Activated CD4-positive, alpha-beta memory T cell treated with anti-CD3 and anti-CD28 coated beads, Interleukin-2, amount 10 ng/mL, durations not matched to agents 7 days and 5 days (primary cell): ENCODE results near the gene NCOA5. TPM values are rescaled to one million over a fixed set of nuclear protein-coding genes. Genes with fewer than 3 reads are reported as not detected.
A peak's percentile ranks its signal among the peaks of the same experiment; 100 is the strongest.
"Not testable (repeated sequence)": the region's sequence is repeated elsewhere in the genome, so short reads cannot be mapped to it uniquely, and the experiment has no call there.

Experiments used
- CTCF ChIA-PET: fragments of 350-600 bp; sonication (Branson Sonifier 250); formaldehyde crosslinking; loops from one replicate; lab custom pipeline; 2021; ENCODE audit warnings: antibody characterized with exemption, inconsistent platforms; lab: Charles Lee
- POLR2A ChIA-PET: fragments of 350-600 bp; sonication (Branson Sonifier 250); formaldehyde crosslinking; loops from one replicate; lab custom pipeline; 2021; ENCODE audit warnings: antibody characterized with exemption; lab: Charles Lee
- DNase-seq: peaks from one replicate; pipeline ENCODE4 v3.0.0-alpha.2; 2020
- H3K27ac Mint-ChIP-seq: one replicate; pipeline ENCODE4 v1.8.0; 2021; ENCODE audit warnings: mild to moderate bottlenecking, mixed read lengths
- H3K27me3 Mint-ChIP-seq: one replicate; pipeline ENCODE4 v1.8.0; 2021; ENCODE audit warnings: mixed read lengths
- H3K36me3 Mint-ChIP-seq: one replicate; pipeline ENCODE4 v1.8.0; 2021; ENCODE audit warnings: low read depth, mixed read lengths
- H3K4me1 Mint-ChIP-seq: one replicate; pipeline ENCODE4 v1.8.0; 2021; ENCODE audit warnings: mixed read lengths
- H3K4me3 Mint-ChIP-seq: one replicate; pipeline ENCODE4 v1.8.0; 2021; ENCODE audit warnings: mild to moderate bottlenecking, mixed read lengths
- H3K9me3 Mint-ChIP-seq: one replicate; pipeline ENCODE4 v1.8.0; 2021; ENCODE audit warnings: mixed read lengths
- total RNA-seq, 2 experiments: library from RNA; stranded (reverse); gene quantifications; one replicate each; pipeline ENCODE4 v1.2.3, GENCODE V29; 2021

The NCOA5 gene
- total RNA-seq, 2 experiments from 2014 or later = 24.6 to 26.3 TPM

DNA sequence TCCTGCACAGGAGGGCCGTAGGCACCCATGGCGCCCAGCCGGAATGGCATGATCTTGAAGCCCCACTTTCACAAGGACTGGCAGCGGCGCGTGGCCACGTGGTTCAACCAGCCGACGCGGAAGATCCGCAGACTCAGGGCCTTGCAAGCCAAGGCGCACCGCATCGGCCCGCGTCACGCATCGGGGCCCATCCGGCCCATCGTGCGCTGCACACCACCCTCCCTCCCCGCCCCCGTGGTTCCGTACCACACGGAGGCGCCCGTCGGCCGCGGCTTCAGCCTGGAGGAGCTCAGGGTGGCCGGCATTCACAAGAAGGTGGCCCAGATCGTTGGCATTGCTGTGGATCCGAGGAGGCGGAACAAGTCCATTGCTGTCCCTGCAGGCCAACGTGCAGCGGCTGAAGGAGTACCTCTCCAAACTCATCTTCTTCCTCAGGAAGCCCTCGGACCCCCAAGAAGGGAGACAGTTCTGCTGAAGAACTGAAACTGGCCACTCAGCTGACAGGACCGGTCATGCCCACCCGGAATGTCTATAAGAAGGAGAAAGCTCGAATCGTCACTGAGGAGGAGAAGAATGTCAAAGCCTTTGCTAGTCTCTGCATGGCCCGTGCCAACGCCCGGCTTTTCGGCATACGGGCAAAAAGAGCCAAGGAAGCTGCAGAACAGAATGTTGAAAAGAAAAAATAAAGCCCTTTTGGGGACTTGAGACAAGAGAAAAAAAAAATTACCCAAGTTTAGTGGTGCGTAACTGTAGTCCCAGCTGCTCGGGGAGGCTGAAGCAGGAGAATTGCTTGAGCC, 9.9 kb upstream of the NCOA5 start:
- Mint-ChIP-seq H3K4me1 (no peaks in the 10 kb centered on the region), H3K27ac (no peak overlapping the region), H3K27me3 (peaks cover 47% of the 10 kb centered on the region), H3K9me3 (no peaks in the 10 kb centered on the region), H3K4me3 (no peak overlapping the region), H3K36me3 (no peaks in the 10 kb centered on the region)
- POLR2A ChIA-PET = no interaction called here
- CTCF ChIA-PET = interaction anchor here (0.6 to 1.4 kb wide), 2 partner anchors 77 kb away, joined by 3 read pairs; no protein-coding TSS in a partner anchor
- no peak for DNase-seq

DNA sequence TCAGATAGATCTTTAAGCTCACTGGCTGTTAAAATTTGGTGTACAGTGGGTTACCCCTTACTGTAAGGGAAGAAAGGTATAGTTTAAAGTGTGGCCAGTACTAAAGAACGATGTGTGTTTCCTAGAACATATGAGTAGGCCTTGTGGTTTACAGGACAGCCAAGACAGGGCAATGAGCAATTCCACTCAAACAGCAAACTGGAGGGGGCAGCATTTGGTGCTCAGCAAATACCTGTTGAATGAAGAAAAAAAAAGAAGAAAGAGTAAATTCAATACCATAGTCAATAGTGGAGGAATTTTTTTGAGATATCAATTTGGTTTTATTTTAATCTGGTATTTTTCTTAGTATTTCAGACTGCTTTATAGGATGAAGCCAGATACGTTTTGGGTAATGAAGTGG, 3.8 kb upstream of the NCOA5 start:
- no peaks in the 10 kb centered on the region for H3K9me3 Mint-ChIP-seq
- H3K27ac Mint-ChIP-seq = no peak overlapping the region
- peaks cover 13% of the 10 kb centered on the region for H3K4me1 Mint-ChIP-seq
- H3K27me3 Mint-ChIP-seq = peaks cover 10% of the 10 kb centered on the region
- H3K36me3 Mint-ChIP-seq = no peaks in the 10 kb centered on the region
- CTCF ChIA-PET = no interaction called here
- H3K4me3 Mint-ChIP-seq = no peak overlapping the region
- POLR2A ChIA-PET = no interaction called here
- no peak for DNase-seq

DNA sequence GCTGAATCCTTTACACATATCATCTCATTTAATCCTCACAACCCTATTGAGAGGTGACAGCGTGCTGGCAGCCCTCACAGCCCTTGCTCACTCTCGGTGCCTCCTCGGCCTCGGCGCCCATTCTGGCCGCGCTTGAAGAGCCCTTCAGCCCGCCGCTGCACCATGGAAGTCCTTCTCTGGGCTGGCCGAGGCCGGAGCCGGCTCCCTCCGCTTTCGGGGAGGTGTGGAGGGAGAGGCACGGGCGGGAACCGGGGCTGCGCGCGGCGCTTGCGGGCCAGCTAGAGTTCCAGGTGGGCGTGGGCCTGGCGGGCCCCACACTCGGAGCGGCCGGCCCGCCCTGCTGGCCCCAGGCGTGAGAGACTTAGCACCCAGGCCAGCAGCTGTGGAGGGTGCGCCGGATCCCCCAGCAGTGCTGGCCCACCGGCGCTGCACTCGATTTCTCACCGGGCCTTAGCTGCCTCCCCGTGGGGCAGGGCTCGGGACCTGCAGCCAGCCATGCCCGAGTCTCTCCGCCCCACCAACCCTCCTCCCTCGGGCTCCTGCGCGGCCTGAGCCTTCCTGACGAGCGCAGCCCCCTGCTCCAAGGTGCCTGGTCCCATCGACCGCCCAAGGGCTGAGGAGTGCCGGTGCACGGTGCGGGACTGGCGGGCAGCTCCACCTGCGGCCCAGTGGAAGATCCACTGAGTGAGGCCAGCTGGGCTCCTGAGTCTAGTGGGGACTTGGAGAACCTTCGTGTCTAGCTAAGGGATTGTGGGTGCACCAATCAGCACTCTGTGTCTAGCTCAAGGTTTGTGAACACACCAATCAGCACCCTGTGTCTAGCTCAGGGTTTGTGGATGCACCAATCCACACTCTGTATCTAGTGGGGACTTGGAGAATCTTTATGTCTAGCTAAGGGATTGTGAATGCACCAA, 2.1 kb upstream of the NCOA5 start:
- H3K27me3 Mint-ChIP-seq, H3K36me3 Mint-ChIP-seq, CTCF ChIA-PET, H3K27ac Mint-ChIP-seq, H3K4me3 Mint-ChIP-seq, DNase-seq, H3K9me3 Mint-ChIP-seq: not testable (repeated sequence)
- POLR2A ChIA-PET = interaction anchor here (1.1 kb wide), 1 partner anchor 157 kb away, joined by 3 read pairs; no protein-coding TSS in a partner anchor
- H3K4me1 Mint-ChIP-seq = peaks cover 29% of the 10 kb centered on the region

DNA sequence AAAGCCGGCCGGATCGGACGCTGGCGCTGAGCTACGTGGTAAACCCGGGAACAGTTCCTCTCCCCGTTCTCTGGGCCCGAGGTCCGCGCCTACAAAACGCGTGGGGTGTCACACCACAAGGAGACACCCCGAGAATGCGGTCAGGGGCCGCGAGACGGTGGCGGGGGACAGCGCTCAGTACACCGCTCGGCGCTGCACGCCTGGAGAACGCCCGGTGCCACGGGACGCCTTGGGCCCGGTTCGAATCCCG, 670 bp downstream of the NCOA5 start:
- ChIA-PET CTCF (interaction anchor here (0.6 to 4.1 kb wide), 10 partner anchors 9 to 300 kb away, joined by 3 to 20 read pairs (median 5); partner anchors contain the start of gene ZNF335), POLR2A (interaction anchor here (0.6 to 2.4 kb wide), 7 partner anchors 11 to 206 kb away, joined by 3 to 8 read pairs (median 4); partner anchors contain the start of gene PCIF1)
- peaks cover 35% of the 10 kb centered on the region for H3K4me1 Mint-ChIP-seq
- peak overlapping the region; percentile 84 for H3K4me3 Mint-ChIP-seq
- H3K27ac Mint-ChIP-seq = peak overlapping the region; percentile 82
- no peaks in the 10 kb centered on the region for H3K9me3 Mint-ChIP-seq
- H3K27me3 Mint-ChIP-seq = no peaks in the 10 kb centered on the region
- DNase-seq = peak; percentile 68
- H3K36me3 Mint-ChIP-seq = peaks cover 6% of the 10 kb centered on the region

DNA sequence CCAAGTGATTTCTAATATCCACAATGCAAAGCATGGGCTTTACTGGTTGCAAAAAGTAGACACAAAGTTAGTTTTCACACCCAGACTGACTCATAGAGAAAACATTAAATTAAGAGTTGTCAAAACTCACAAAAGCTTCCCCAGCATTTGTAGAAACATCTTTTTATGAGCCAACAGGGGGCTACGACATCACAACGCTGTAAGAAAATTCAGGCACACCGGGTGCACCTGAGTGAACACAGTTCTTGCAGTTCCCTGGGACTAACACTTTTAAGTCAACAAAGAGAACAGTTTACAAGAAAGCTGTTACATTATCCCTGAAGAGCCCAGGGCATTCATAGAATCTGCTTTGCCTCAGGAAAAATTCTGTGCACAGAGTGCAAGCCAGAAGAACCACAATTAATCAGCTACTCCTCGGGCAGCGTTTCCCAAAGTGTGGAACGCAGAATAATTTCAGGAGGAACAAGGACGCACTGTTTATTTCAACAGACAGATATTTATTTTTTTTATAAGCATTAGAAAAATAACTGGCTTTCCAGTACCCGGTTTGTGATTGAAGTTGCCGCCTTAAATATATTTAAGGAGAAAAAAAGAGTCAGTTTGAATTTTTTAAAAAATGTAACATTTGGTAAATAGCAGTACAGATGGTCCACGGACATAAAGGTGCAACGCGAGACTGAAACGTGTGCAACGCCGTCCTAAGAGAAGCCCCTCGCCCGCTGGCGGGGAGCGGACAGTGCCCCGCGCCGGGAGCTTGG, 1.2 kb downstream of the NCOA5 start:
- CTCF ChIA-PET = interaction anchor here (0.6 to 4.1 kb wide), 12 partner anchors 9 to 299 kb away, joined by 3 to 20 read pairs (median 5); partner anchors contain the start of gene ZNF335
- H3K9me3 Mint-ChIP-seq = no peaks in the 10 kb centered on the region
- POLR2A ChIA-PET = interaction anchor here (0.6 to 2.4 kb wide), 9 partner anchors 10 to 276 kb away, joined by 3 to 8 read pairs (median 3); partner anchors contain the start of genes PCIF1, UBE2C and ZSWIM1
- peak overlapping the region; percentile 82 for H3K27ac Mint-ChIP-seq
- H3K4me3 Mint-ChIP-seq = peak overlapping the region; percentile 84
- DNase-seq = no peak
- peaks cover 35% of the 10 kb centered on the region for H3K4me1 Mint-ChIP-seq
- H3K27me3 Mint-ChIP-seq = no peaks in the 10 kb centered on the region
- peaks cover 6% of the 10 kb centered on the region for H3K36me3 Mint-ChIP-seq

- DNase-seq = no peak
- Mint-ChIP-seq H3K4me1 (peaks cover 35% of the 10 kb centered on the region), H3K9me3 (no peaks in the 10 kb centered on the region), H3K36me3 (peaks cover 6% of the 10 kb centered on the region), H3K27me3 (no peaks in the 10 kb centered on the region), H3K4me3 (no peak overlapping the region), H3K27ac (no peak overlapping the region)
- ChIA-PET CTCF (interaction anchor here (1.1 to 4.1 kb wide), 5 partner anchors 26 to 99 kb away, joined by 4 to 20 read pairs (median 9); no protein-coding TSS in a partner anchor), POLR2A (interaction anchor here (1.0 to 2.4 kb wide), 2 partner anchors 26 to 88 kb away, joined by 3 to 8 read pairs; no protein-coding TSS in a partner anchor)
These were observed 2.6 kb downstream of the NCOA5 start for GRCh38 chr20:46087161-46087560.

DNA sequence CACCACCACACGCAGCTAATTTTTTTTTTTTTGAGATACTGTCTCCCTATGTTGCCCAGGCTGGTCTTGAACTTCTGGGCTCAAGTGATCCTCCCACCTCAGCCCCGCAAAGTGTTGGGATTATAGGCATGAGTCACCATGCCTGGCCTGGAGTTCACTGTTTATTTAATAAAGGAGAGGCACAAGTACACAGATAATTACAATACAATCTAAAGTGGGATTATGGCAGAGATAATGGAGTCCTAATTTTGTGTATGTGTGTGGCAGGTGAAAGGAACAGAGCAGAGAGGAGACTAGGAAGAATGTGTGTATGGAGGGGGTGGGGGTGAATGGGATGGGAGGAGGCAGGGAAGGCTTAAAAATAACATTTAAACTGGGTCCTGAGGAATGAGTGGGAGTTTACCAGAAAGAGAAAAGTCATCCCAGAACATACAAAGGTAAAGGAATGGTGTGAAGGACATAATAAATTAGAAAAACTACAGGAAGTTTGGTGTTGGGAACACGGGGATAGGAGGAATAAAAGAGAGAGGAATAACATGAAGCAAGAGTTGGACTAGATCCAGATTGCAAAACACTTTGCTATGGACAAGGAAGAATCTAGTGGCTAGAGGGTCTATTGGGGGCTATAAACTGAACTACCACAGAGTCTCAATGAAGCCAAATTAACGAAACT, 4.4 kb downstream of the NCOA5 start:
- Mint-ChIP-seq H3K27me3 (no peaks in the 10 kb centered on the region), H3K4me3 (no peak overlapping the region), H3K27ac (no peak overlapping the region), H3K9me3 (no peaks in the 10 kb centered on the region), H3K4me1 (peaks cover 32% of the 10 kb centered on the region), H3K36me3 (peaks cover 6% of the 10 kb centered on the region)
- POLR2A ChIA-PET = interaction anchor here (0.8 kb wide), 1 partner anchor 13 kb away, joined by 4 read pairs; no protein-coding TSS in a partner anchor
- CTCF ChIA-PET = interaction anchor here (0.8 to 4.1 kb wide), 7 partner anchors 20 to 99 kb away, joined by 3 to 20 read pairs (median 4); no protein-coding TSS in a partner anchor
- DNase-seq = no peak

DNA sequence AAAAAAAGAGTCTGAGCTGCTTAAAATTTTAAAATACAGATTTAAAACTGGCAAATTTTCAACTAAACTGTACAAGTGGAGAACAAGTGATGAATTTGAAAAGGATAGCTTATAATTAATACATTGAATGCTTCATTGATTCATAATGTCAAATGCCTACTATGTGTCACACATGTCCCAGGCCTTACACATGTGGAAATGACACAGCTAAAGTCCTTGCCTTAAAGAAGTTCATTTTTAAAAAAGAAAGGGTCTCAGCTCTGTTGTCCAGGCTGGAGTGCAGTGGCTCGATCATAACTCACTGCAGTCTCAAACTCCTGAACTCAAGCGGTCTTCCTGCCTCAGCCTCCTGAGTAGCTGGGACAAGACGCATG, 5.0 kb downstream of the NCOA5 start:
- Mint-ChIP-seq H3K27ac (no peak overlapping the region), H3K9me3 (no peaks in the 10 kb centered on the region), H3K27me3 (no peaks in the 10 kb centered on the region), H3K36me3 (peaks cover 6% of the 10 kb centered on the region), H3K4me3 (no peak overlapping the region), H3K4me1 (peaks cover 27% of the 10 kb centered on the region)
- CTCF ChIA-PET = interaction anchor here (0.8 to 1.4 kb wide), 5 partner anchors 19 to 98 kb away, joined by 3 to 13 read pairs (median 3); no protein-coding TSS in a partner anchor
- DNase-seq = no peak
- POLR2A ChIA-PET = interaction anchor here (0.8 kb wide), 1 partner anchor 14 kb away, joined by 4 read pairs; no protein-coding TSS in a partner anchor

- peaks cover 15% of the 10 kb centered on the region for H3K36me3 Mint-ChIP-seq
- H3K4me1 Mint-ChIP-seq = peaks cover 23% of the 10 kb centered on the region
- no peak overlapping the region for H3K27ac Mint-ChIP-seq
- CTCF ChIA-PET = interaction anchor here (1.0 to 1.4 kb wide), 2 partner anchors 70 kb away, joined by 4 to 6 read pairs; no protein-coding TSS in a partner anchor
- no peaks in the 10 kb centered on the region for H3K9me3 Mint-ChIP-seq
- no peak overlapping the region for H3K4me3 Mint-ChIP-seq
- POLR2A ChIA-PET = no interaction called here
- no peaks in the 10 kb centered on the region for H3K27me3 Mint-ChIP-seq
- no peak for DNase-seq
These were observed 6.2 kb downstream of the NCOA5 start for GRCh38 chr20:46083531-46084061.

DNA sequence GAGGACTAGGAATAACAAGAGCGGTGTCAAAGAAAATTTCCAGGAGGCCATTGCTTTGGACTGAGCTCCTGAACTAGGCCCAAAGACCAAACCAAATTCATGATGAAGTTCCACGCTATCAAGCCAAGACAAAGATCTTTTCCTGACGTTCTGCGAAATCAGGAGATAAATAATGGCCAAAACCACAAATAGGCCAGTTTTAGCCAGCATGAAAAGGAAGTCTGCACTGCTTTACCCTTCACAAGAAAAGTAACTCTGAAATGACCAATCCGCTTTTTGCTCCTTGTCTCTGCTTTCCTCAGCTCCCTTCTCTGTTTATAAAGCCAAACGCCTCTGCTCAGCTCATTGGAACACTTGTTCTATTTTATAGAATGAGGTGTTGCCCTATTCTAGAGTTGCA, 6.7 kb downstream of the NCOA5 start:
- POLR2A ChIA-PET = no interaction called here
- peaks cover 18% of the 10 kb centered on the region for H3K36me3 Mint-ChIP-seq
- H3K27me3 Mint-ChIP-seq = no peaks in the 10 kb centered on the region
- no peak overlapping the region for H3K4me3 Mint-ChIP-seq
- CTCF ChIA-PET = interaction anchor here (0.6 to 1.0 kb wide), 3 partner anchors 61 to 95 kb away, joined by 3 to 6 read pairs (median 3); no protein-coding TSS in a partner anchor
- no peak for DNase-seq
- H3K9me3 Mint-ChIP-seq = no peaks in the 10 kb centered on the region
- peaks cover 18% of the 10 kb centered on the region for H3K4me1 Mint-ChIP-seq
- H3K27ac Mint-ChIP-seq = no peak overlapping the region

- no peaks in the 10 kb centered on the region for H3K9me3 Mint-ChIP-seq
- H3K4me3 Mint-ChIP-seq = no peak overlapping the region
- ChIA-PET POLR2A (no interaction called here), CTCF (interaction anchor here (0.6 to 1.8 kb wide), 3 partner anchors 23 to 230 kb away, joined by 3 to 5 read pairs (median 3); no protein-coding TSS in a partner anchor)
- H3K4me1 Mint-ChIP-seq = no peaks in the 10 kb centered on the region
- H3K36me3 Mint-ChIP-seq = peaks cover 14% of the 10 kb centered on the region
- H3K27me3 Mint-ChIP-seq = no peaks in the 10 kb centered on the region
- no peak overlapping the region for H3K27ac Mint-ChIP-seq
- no peak for DNase-seq
These were observed 8.7 kb downstream of the NCOA5 start for GRCh38 chr20:46081074-46081473.
